PC-3 (cell line): ENCODE measurements around the gene ACTN4. TPM values are rescaled to one million over a fixed set of nuclear protein-coding genes. Genes with fewer than 3 reads are reported as not detected.
"Not testable (repeated sequence)": the region's sequence is repeated elsewhere in the genome, so short reads cannot be mapped to it uniquely, and the experiment has no call there.

ENCODE experiments used
- ATAC-seq: fragments of 200-7000 bp; cut with Tn5 transposase; 2 replicates; pipeline ENCODE4 v1.9.1; 2020; ENCODE audit warnings: mild to moderate bottlenecking, moderate library complexity
- BruUV-seq: library from RNA; stranded (reverse); fragments of 400-500 nt; replicated peaks from 2 replicates; lab custom pipeline; 2021; lab: Mats Ljungman, UMichigan
- CTCF ChIA-PET: fragments of 300-600 bp; sonication (Branson Sonifier 250); formaldehyde crosslinking; loops from one replicate; lab custom pipeline; 2022; ENCODE audit warnings: antibody characterized with exemption; lab: Charles Lee
- POLR2A ChIA-PET: fragments of 300-600 bp; sonication (Branson Sonifier 250); formaldehyde crosslinking; loops from one replicate; lab custom pipeline; 2022; ENCODE audit warnings: antibody characterized with exemption; ENCODE audit not compliant: unreplicated experiment; lab: Charles Lee
- DNase-seq: peaks from one replicate; pipeline ENCODE4 v3.0.0-alpha.2; 2015
- H2AFZ ChIP-seq: fragments of 300-600 bp; sonication (generic); 2 replicates; pipeline ENCODE4 v1.6.0; 2016; ENCODE audit warnings: antibody characterized with exemption, low read length
- H3F3A ChIP-seq: fragments of 300-600 bp; sonication (generic); one replicate; pipeline ENCODE4 v1.6.0; 2017; ENCODE audit warnings: antibody characterized with exemption, low read length, control low read depth, mild to moderate bottlenecking; ENCODE audit not compliant: unreplicated experiment
- H3K27ac ChIP-seq: fragments of 300-600 bp; sonication (generic); 2 replicates; pipeline ENCODE4 v1.5.1; 2016; ENCODE audit warnings: mild to moderate bottlenecking, low read length
- H3K27me3 ChIP-seq: fragments of 300-600 bp; sonication (generic); 2 replicates; pipeline ENCODE4 v1.6.1; 2016; ENCODE audit warnings: low read length, mixed read lengths
- H3K36me3 ChIP-seq: fragments of 300-600 bp; sonication (generic); 2 replicates; pipeline ENCODE4 v1.6.1; 2016; ENCODE audit warnings: low read depth, mixed run types, low read length, mixed read lengths
- H3K4me1 ChIP-seq: fragments of 300-600 bp; sonication (generic); 2 replicates; pipeline ENCODE4 v1.5.1; 2016; ENCODE audit warnings: low read length; ENCODE audit not compliant: insufficient read depth
- H3K4me2 ChIP-seq: fragments of 300-600 bp; sonication (generic); 2 replicates; pipeline ENCODE4 v1.6.0; 2016; ENCODE audit warnings: low read length
- H3K4me3 ChIP-seq: fragments of 300-600 bp; sonication (generic); 2 replicates; pipeline ENCODE4 v1.5.1; 2016; ENCODE audit warnings: mild to moderate bottlenecking, low read length, mixed read lengths
- H3K79me2 ChIP-seq: fragments of 300-600 bp; sonication (generic); 2 replicates; pipeline ENCODE4 v1.6.1; 2017; ENCODE audit warnings: low read length, mixed read lengths
- H3K9ac ChIP-seq: fragments of 300-600 bp; sonication (generic); 2 replicates; pipeline ENCODE4 v1.6.0; 2016; ENCODE audit warnings: mild to moderate bottlenecking, low read length
- H3K9me2 ChIP-seq: fragments of 300-600 bp; sonication (generic); replicated peaks from 2 replicates; pipeline ENCODE4 v1.6.1; 2016; ENCODE audit warnings: mixed run types, low read length, mixed read lengths
- H3K9me3 ChIP-seq: fragments of 300-600 bp; sonication (generic); 2 replicates; pipeline ENCODE4 v1.6.1; 2016; ENCODE audit warnings: low read length, mixed read lengths
- H4K20me1 ChIP-seq: fragments of 300-600 bp; sonication (generic); 2 replicates; pipeline ENCODE4 v1.6.1; 2016; ENCODE audit warnings: low read length, mixed read lengths
- CTCF ChIP-seq: fragments of 300-600 bp; sonication (generic); conservative IDR thresholded peaks from 2 replicates; pipeline ENCODE4 v1.5.1; 2017; ENCODE audit warnings: antibody characterized with exemption, low read depth, mild to moderate bottlenecking, low read length
- EZH2 ChIP-seq: fragments of 300-600 bp; sonication (generic); IDR thresholded peaks from one replicate; pipeline ENCODE4 v1.6.1; 2017; ENCODE audit warnings: antibody characterized with exemption, mild to moderate bottlenecking, low read length; ENCODE audit not compliant: unreplicated experiment
- EZH2phosphoT487 ChIP-seq: fragments of 300-600 bp; sonication (generic); IDR thresholded peaks from 2 replicates; pipeline ENCODE4 v1.6.1; 2018; ENCODE audit warnings: mild to moderate bottlenecking, antibody characterized with exemption, low read length, borderline replicate concordance
- intact Hi-C: fragments of 100-400 bp; cut with micrococcal nuclease; formaldehyde crosslinking; loops from 2 replicates; pipeline ENCODE4 v1.9.0; 2023
- total RNA-seq: library from RNA; depleted of rRNA; stranded (reverse); fragments of >200 nt; gene quantifications from 2 replicates; pipeline ENCODE4 v1.2.3, GENCODE V29; 2014

Gene ACTN4
- total RNA-seq, 1 experiment from 2014 or later: 397 TPM

DNA sequence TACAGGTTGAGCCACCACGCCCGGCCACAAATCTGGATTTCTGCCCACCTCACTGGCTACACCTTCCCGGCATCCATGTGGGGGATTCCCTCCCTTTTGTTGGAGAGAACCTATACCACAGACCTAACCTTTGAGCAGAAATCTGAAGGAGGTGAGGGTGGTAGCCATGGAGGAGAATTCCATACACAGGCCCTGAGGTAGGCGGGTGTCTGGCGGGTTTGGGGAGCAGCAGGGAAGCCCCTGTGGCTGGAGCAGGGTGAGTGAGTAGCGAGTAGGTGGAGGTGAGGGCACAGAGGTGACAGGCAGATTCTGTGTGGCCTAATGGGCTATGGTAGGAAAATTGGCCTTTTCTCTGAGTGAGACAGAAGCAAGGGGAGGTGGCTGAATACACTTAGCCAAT lies 17.9 kb upstream of the ACTN4 start:
- intact Hi-C loops: no loop called here
- ChIA-PET POLR2A (no interaction called here), CTCF (no interaction called here)
- H3K4me3 ChIP-seq: no peak overlapping the region
- no peaks in the 10 kb centered on the region for H3F3A ChIP-seq
- no peaks in the 10 kb centered on the region for H4K20me1 ChIP-seq
- ATAC-seq (no peak), DNase-seq (no peak)
- no peaks in the 10 kb centered on the region for H3K27me3 ChIP-seq
- H3K36me3 ChIP-seq: peaks cover 7% of the 10 kb centered on the region
- H2AFZ ChIP-seq: no peak overlapping the region
- no TSS peak for BruUV-seq
- H3K4me2 ChIP-seq: no peak overlapping the region
- H3K9me2 ChIP-seq: no peaks in the 10 kb centered on the region
- TF ChIP-seq EZH2: no peak
- TF ChIP-seq CTCF: no peak
- no peak for TF ChIP-seq EZH2phosphoT487
- H3K4me1 ChIP-seq: no peaks in the 10 kb centered on the region
- no peaks in the 10 kb centered on the region for H3K9me3 ChIP-seq
- H3K9ac ChIP-seq: no peak overlapping the region
- no peak overlapping the region for H3K27ac ChIP-seq
- no peaks in the 10 kb centered on the region for H3K79me2 ChIP-seq

- H3K4me3 ChIP-seq, H2AFZ ChIP-seq, ATAC-seq, POLR2A ChIA-PET, H3K9me3 ChIP-seq, intact Hi-C loops, H3K9me2 ChIP-seq, BruUV-seq, H3K4me2 ChIP-seq, CTCF ChIA-PET, H3F3A ChIP-seq, H3K27me3 ChIP-seq, H3K27ac ChIP-seq, DNase-seq, H4K20me1 ChIP-seq, H3K4me1 ChIP-seq, H3K9ac ChIP-seq: not testable (repeated sequence)
- Histone ChIP-seq H3K36me3 (peaks cover 19% of the 10 kb centered on the region), H3K79me2 (0 out of 2 replicates have a peak, but pooled peaks cover 12% of the 10 kb centered on the region)
These were observed 16.1 kb upstream of the ACTN4 start for GRCh38 chr19:38631301-38631700.

GRCh38 chr19:38631811-38632475 lies 15.5 kb upstream of the ACTN4 start:
- DNase-seq, H3K9ac ChIP-seq, H2AFZ ChIP-seq, H3K27me3 ChIP-seq, H3K9me2 ChIP-seq, POLR2A ChIA-PET, BruUV-seq, intact Hi-C loops, ATAC-seq, H3K27ac ChIP-seq, H4K20me1 ChIP-seq, H3K4me3 ChIP-seq, H3K4me2 ChIP-seq, H3F3A ChIP-seq, H3K9me3 ChIP-seq: not testable (repeated sequence)
- H3K36me3 ChIP-seq: peaks cover 19% of the 10 kb centered on the region
- H3K79me2 ChIP-seq: 0 out of 2 replicates have a peak, but pooled peaks cover 12% of the 10 kb centered on the region
- peaks cover 13% of the 10 kb centered on the region for H3K4me1 ChIP-seq
- CTCF ChIA-PET: interaction anchor here (0.6 kb wide), 1 partner anchor 229 kb away, joined by 4 read pairs; no protein-coding TSS in a partner anchor
